Activated CD4-positive, alpha-beta T cell treated with anti-CD3 and anti-CD28 coated beads, Interleukin-2, amount 10 ng/mL, durations not matched to agents 24 days and 14 days (primary cell): ENCODE results near the gene XAF1. TPM values are rescaled to one million over a fixed set of nuclear protein-coding genes. Genes with fewer than 3 reads are reported as not detected.
"Not testable (repeated sequence)": the region's sequence is repeated elsewhere in the genome, so short reads cannot be mapped to it uniquely, and the experiment has no call there.

Experiments used
- DNase-seq: peaks from one replicate; pipeline ENCODE4 v3.0.0; 2022
- H3K27ac Mint-ChIP-seq: one replicate; pipeline ENCODE4 v1.8.0; 2022; ENCODE audit warnings: mild to moderate bottlenecking, mixed read lengths
- H3K27me3 Mint-ChIP-seq: one replicate; pipeline ENCODE4 v1.8.0; 2022; ENCODE audit warnings: mixed read lengths
- H3K36me3 Mint-ChIP-seq: one replicate; pipeline ENCODE4 v1.8.0; 2022; ENCODE audit warnings: low read depth, mild to moderate bottlenecking, mixed read lengths
- H3K4me1 Mint-ChIP-seq: one replicate; pipeline ENCODE4 v1.8.0; 2021; ENCODE audit warnings: mixed read lengths
- H3K4me3 Mint-ChIP-seq: one replicate; pipeline ENCODE4 v1.8.0; 2022; ENCODE audit warnings: mild to moderate bottlenecking, moderate library complexity, mixed read lengths
- H3K9me3 Mint-ChIP-seq: one replicate; pipeline ENCODE4 v1.8.0; 2021; ENCODE audit warnings: mixed read lengths
- intact Hi-C: fragments of 100-400 bp; cut with micrococcal nuclease; formaldehyde crosslinking; loops from one replicate; pipeline ENCODE4 v1.15.1; 2023
- total RNA-seq: library from RNA; stranded (reverse); gene quantifications from 2 replicates; pipeline ENCODE4 v1.2.3, GENCODE V29; 2022

XAF1 gene
- total RNA-seq, 1 donor from 2014 or later = 37.6 TPM

GRCh38 chr17:6797718-6798351, 42.0 kb downstream of the XAF1 start:
- DNase-seq = no peak
- intact Hi-C loops = no loop called here

GRCh38 chr17:6799738-6800137, 43.9 kb downstream of the XAF1 start:
- H3K4me3 Mint-ChIP-seq = no peak overlapping the region
- no peak for DNase-seq
- no peaks in the 10 kb centered on the region for H3K36me3 Mint-ChIP-seq
- intact Hi-C loops = no loop called here
- no peaks in the 10 kb centered on the region for H3K9me3 Mint-ChIP-seq
- H3K27ac Mint-ChIP-seq = no peak overlapping the region
- peaks cover 6% of the 10 kb centered on the region for H3K27me3 Mint-ChIP-seq
- H3K4me1 Mint-ChIP-seq = no peaks in the 10 kb centered on the region

More at GRCh38 chr17:6797718-6798351, 42.0 kb downstream of the XAF1 start:
- Mint-ChIP-seq H3K27me3 (peaks cover 6% of the 10 kb centered on the region), H3K4me3 (no peak overlapping the region), H3K27ac (no peak overlapping the region), H3K36me3 (no peaks in the 10 kb centered on the region), H3K4me1 (peaks cover 6% of the 10 kb centered on the region), H3K9me3 (no peaks in the 10 kb centered on the region)

GRCh38 chr17:6800422-6801027, 44.7 kb downstream of the XAF1 start:
- intact Hi-C loops = no loop called here
- no peak overlapping the region for H3K27ac Mint-ChIP-seq
- DNase-seq = no peak
- no peaks in the 10 kb centered on the region for H3K4me1 Mint-ChIP-seq
- H3K4me3 Mint-ChIP-seq = no peak overlapping the region
- no peaks in the 10 kb centered on the region for H3K36me3 Mint-ChIP-seq
- H3K27me3 Mint-ChIP-seq = peaks cover 14% of the 10 kb centered on the region
- no peaks in the 10 kb centered on the region for H3K9me3 Mint-ChIP-seq

- no peaks in the 10 kb centered on the region for H3K36me3 Mint-ChIP-seq
- intact Hi-C loops = no loop called here
- no peak overlapping the region for H3K4me3 Mint-ChIP-seq
- no peak overlapping the region for H3K27ac Mint-ChIP-seq
- DNase-seq = no peak
- no peaks in the 10 kb centered on the region for H3K9me3 Mint-ChIP-seq
- H3K27me3 Mint-ChIP-seq = peaks cover 9% of the 10 kb centered on the region
- no peaks in the 10 kb centered on the region for H3K4me1 Mint-ChIP-seq
Measured at GRCh38 chr17:6811510-6811909, 55.7 kb downstream of the XAF1 start.

GRCh38 chr17:6812295-6812694, 56.4 kb downstream of the XAF1 start:
- intact Hi-C loops = no loop called here
- Mint-ChIP-seq H3K27me3 (peaks cover 9% of the 10 kb centered on the region), H3K27ac (no peak overlapping the region), H3K4me1 (no peaks in the 10 kb centered on the region), H3K9me3 (no peaks in the 10 kb centered on the region), H3K36me3 (no peaks in the 10 kb centered on the region), H3K4me3 (no peak overlapping the region)
- DNase-seq = no peak

- intact Hi-C loops = no loop called here
- H3K4me3 Mint-ChIP-seq = no peak overlapping the region
- H3K36me3 Mint-ChIP-seq = no peaks in the 10 kb centered on the region
- H3K27me3 Mint-ChIP-seq = peaks cover 7% of the 10 kb centered on the region
- no peaks in the 10 kb centered on the region for H3K4me1 Mint-ChIP-seq
- no peak overlapping the region for H3K27ac Mint-ChIP-seq
- H3K9me3 Mint-ChIP-seq = no peaks in the 10 kb centered on the region
- DNase-seq = no peak
Measured at GRCh38 chr17:6815775-6816174, 59.9 kb downstream of the XAF1 start.

- intact Hi-C loops, H3K9me3 Mint-ChIP-seq, H3K4me1 Mint-ChIP-seq, H3K27ac Mint-ChIP-seq, H3K36me3 Mint-ChIP-seq, DNase-seq, H3K4me3 Mint-ChIP-seq: not testable (repeated sequence)
- H3K27me3 Mint-ChIP-seq = peaks cover 10% of the 10 kb centered on the region
Measured at GRCh38 chr17:6816368-6816767, 60.5 kb downstream of the XAF1 start.

GRCh38 chr17:6818938-6819337, 63.1 kb downstream of the XAF1 start:
- Mint-ChIP-seq H3K36me3 (no peaks in the 10 kb centered on the region), H3K4me3 (no peak overlapping the region), H3K4me1 (no peaks in the 10 kb centered on the region), H3K9me3 (no peaks in the 10 kb centered on the region), H3K27ac (no peak overlapping the region), H3K27me3 (peaks cover 20% of the 10 kb centered on the region)
- no peak for DNase-seq
- intact Hi-C loops = no loop called here

GRCh38 chr17:6823011-6823442, 67.2 kb downstream of the XAF1 start:
- Mint-ChIP-seq H3K27ac (no peak overlapping the region), H3K27me3 (peaks cover 34% of the 10 kb centered on the region), H3K4me3 (no peak overlapping the region), H3K9me3 (no peaks in the 10 kb centered on the region), H3K36me3 (no peaks in the 10 kb centered on the region), H3K4me1 (no peaks in the 10 kb centered on the region)
- intact Hi-C loops = no loop called here
- DNase-seq = no peak

Other genes starting within 250 kb of the XAF1 start
- 0.66 and 0.77 TPM in 2 replicates for gene PITPNM3, start 199.5 kb upstream of the XAF1 start, total RNA-seq
- 20.9 and 23.9 TPM in 2 replicates for gene KIAA0753, start 115.3 kb upstream of the XAF1 start, total RNA-seq
- gene TXNDC17, start 115.0 kb upstream of the XAF1 start, total RNA-seq = 92.7 and 102 TPM in 2 replicates
- 24.3 and 25.7 TPM in 2 replicates for gene MED31, start 104.4 kb upstream of the XAF1 start, total RNA-seq
- 1.8 and 1.9 TPM in 2 replicates for gene C17orf100, start 104.3 kb upstream of the XAF1 start, total RNA-seq
- not detected in 2 replicates for gene SLC13A5, start 42.7 kb upstream of the XAF1 start, total RNA-seq
- gene FBXO39, start 20.2 kb downstream of the XAF1 start, total RNA-seq = 0.26 and 0.36 TPM in 2 replicates
- gene TEKT1, start 75.7 kb downstream of the XAF1 start, total RNA-seq = not detected in 2 replicates
- not detected in 2 replicates for gene ALOX12, start 240.0 kb downstream of the XAF1 start, total RNA-seq